ENCODE measurements around the gene BTBD10.

DNA sequence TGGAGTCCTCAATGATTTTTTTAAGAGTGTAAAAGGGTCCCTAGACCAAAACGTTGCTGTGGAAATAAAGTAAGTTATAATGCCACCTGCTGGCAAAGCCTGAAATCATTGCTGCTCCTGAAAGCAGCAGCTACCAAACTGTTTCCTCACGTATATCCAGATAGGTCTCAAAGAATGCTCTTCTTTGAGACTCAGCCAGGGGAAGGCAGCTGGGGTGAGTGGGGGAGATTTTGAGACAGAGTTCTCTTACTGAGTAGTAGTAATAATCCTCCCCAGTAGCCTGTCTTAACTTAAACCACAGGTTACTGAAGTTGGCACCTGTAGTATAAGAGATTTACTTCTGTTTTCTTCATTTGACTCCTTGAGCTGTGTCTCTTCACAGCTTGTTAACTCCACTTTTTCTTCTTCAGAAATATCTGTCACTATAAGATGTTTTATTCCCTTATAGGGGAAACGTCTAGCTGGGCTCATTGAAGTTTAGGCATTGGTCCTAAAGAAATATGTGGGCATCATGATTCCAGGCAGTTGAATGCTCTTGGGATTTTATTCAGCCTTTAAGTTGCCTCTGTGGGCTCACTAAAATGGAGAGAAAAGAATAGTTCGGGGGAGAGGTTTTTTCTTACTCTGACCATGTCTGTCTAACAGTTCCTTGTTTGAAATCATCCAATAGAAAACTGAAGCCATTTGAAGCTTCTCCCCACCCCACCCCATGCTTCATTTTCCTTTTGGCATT, 77.9 kb downstream of the BTBD10 start:
- TF ChIP-seq EZH2 (IDR thresholded peaks at IDR 0.05; ENCODE audit: low read depth, unreplicated experiment) (no peak), ZNF331 (CRISPR knock-in tag; IDR thresholded peaks at IDR 0.05; ENCODE audit: low read depth) (no peak), CREB1 (CRISPR knock-in tag; IDR thresholded peaks at IDR 0.05; ENCODE audit: low read depth) (no peak), EZH2phosphoT487 (IDR thresholded peaks at IDR 0.05; ENCODE audit: unreplicated experiment) (no peak), POLR2AphosphoS5 (IDR thresholded peaks at IDR 0.05; ENCODE audit: low read depth) (no peak), JUNB (IDR thresholded peaks at IDR 0.05; ENCODE audit: unreplicated experiment) (no peak), ZNF114 (CRISPR knock-in tag; IDR thresholded peaks at IDR 0.05) (no peak)
- TF ChIP-seq, protein P1, sequence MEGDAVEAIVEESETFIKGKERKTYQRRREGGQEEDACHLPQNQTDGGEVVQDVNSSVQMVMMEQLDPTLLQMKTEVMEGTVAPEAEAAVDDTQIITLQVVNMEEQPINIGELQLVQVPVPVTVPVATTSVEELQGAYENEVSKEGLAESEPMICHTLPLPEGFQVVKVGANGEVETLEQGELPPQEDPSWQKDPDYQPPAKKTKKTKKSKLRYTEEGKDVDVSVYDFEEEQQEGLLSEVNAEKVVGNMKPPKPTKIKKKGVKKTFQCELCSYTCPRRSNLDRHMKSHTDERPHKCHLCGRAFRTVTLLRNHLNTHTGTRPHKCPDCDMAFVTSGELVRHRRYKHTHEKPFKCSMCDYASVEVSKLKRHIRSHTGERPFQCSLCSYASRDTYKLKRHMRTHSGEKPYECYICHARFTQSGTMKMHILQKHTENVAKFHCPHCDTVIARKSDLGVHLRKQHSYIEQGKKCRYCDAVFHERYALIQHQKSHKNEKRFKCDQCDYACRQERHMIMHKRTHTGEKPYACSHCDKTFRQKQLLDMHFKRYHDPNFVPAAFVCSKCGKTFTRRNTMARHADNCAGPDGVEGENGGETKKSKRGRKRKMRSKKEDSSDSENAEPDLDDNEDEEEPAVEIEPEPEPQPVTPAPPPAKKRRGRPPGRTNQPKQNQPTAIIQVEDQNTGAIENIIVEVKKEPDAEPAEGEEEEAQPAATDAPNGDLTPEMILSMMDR (conservative IDR thresholded peaks at IDR 0.05; ENCODE audit: low read depth in 2 of 2), result peak; percentile 67 to 77
- TF ChIP-seq, protein P2, sequence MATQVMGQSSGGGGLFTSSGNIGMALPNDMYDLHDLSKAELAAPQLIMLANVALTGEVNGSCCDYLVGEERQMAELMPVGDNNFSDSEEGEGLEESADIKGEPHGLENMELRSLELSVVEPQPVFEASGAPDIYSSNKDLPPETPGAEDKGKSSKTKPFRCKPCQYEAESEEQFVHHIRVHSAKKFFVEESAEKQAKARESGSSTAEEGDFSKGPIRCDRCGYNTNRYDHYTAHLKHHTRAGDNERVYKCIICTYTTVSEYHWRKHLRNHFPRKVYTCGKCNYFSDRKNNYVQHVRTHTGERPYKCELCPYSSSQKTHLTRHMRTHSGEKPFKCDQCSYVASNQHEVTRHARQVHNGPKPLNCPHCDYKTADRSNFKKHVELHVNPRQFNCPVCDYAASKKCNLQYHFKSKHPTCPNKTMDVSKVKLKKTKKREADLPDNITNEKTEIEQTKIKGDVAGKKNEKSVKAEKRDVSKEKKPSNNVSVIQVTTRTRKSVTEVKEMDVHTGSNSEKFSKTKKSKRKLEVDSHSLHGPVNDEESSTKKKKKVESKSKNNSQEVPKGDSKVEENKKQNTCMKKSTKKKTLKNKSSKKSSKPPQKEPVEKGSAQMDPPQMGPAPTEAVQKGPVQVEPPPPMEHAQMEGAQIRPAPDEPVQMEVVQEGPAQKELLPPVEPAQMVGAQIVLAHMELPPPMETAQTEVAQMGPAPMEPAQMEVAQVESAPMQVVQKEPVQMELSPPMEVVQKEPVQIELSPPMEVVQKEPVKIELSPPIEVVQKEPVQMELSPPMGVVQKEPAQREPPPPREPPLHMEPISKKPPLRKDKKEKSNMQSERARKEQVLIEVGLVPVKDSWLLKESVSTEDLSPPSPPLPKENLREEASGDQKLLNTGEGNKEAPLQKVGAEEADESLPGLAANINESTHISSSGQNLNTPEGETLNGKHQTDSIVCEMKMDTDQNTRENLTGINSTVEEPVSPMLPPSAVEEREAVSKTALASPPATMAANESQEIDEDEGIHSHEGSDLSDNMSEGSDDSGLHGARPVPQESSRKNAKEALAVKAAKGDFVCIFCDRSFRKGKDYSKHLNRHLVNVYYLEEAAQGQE (IDR thresholded peaks at IDR 0.05; ENCODE audit: unreplicated experiment), result no peak
- TF ChIP-seq, protein P3, sequence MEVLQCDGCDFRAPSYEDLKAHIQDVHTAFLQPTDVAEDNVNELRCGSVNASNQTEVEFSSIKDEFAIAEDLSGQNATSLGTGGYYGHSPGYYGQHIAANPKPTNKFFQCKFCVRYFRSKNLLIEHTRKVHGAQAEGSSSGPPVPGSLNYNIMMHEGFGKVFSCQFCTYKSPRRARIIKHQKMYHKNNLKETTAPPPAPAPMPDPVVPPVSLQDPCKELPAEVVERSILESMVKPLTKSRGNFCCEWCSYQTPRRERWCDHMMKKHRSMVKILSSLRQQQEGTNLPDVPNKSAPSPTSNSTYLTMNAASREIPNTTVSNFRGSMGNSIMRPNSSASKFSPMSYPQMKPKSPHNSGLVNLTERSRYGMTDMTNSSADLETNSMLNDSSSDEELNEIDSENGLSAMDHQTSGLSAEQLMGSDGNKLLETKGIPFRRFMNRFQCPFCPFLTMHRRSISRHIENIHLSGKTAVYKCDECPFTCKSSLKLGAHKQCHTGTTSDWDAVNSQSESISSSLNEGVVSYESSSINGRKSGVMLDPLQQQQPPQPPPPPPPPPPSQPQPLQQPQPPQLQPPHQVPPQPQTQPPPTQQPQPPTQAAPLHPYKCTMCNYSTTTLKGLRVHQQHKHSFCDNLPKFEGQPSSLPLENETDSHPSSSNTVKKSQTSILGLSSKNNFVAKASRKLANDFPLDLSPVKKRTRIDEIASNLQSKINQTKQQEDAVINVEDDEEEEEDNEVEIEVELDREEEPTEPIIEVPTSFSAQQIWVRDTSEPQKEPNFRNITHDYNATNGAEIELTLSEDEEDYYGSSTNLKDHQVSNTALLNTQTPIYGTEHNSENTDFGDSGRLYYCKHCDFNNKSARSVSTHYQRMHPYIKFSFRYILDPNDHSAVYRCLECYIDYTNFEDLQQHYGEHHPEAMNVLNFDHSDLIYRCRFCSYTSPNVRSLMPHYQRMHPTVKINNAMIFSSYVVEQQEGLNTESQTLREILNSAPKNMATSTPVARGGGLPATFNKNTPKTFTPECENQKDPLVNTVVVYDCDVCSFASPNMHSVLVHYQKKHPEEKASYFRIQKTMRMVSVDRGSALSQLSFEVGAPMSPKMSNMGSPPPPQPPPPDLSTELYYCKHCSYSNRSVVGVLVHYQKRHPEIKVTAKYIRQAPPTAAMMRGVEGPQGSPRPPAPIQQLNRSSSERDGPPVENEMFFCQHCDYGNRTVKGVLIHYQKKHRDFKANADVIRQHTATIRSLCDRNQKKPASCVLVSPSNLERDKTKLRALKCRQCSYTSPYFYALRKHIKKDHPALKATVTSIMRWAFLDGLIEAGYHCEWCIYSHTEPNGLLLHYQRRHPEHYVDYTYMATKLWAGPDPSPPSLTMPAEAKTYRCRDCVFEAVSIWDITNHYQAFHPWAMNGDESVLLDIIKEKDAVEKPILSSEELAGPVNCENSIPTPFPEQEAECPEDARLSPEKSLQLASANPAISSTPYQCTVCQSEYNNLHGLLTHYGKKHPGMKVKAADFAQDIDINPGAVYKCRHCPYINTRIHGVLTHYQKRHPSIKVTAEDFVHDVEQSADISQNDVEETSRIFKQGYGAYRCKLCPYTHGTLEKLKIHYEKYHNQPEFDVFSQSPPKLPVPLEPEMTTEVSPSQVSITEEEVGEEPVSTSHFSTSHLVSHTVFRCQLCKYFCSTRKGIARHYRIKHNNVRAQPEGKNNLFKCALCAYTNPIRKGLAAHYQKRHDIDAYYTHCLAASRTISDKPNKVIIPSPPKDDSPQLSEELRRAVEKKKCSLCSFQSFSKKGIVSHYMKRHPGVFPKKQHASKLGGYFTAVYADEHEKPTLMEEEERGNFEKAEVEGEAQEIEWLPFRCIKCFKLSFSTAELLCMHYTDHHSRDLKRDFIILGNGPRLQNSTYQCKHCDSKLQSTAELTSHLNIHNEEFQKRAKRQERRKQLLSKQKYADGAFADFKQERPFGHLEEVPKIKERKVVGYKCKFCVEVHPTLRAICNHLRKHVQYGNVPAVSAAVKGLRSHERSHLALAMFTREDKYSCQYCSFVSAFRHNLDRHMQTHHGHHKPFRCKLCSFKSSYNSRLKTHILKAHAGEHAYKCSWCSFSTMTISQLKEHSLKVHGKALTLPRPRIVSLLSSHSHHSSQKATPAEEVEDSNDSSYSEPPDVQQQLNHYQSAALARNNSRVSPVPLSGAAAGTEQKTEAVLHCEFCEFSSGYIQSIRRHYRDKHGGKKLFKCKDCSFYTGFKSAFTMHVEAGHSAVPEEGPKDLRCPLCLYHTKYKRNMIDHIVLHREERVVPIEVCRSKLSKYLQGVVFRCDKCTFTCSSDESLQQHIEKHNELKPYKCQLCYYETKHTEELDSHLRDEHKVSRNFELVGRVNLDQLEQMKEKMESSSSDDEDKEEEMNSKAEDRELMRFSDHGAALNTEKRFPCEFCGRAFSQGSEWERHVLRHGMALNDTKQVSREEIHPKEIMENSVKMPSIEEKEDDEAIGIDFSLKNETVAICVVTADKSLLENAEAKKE (CRISPR knock-in tag; IDR thresholded peaks at IDR 0.05), result no peak
